DOHH2 (cell line): Measurements from ENCODE around the gene KSR1.

ENCODE experiments used
- H3F3A ChIP-seq: fragments of 200-600 bp; sonication (generic), shearing (Covaris generic); 2 replicates; pipeline ENCODE4 v1.6.0; 2016; ENCODE audit warnings: antibody characterized with exemption, mild to moderate bottlenecking; ENCODE audit not compliant: control insufficient read depth, insufficient read depth
- H3K27ac ChIP-seq: fragments of 200-600 bp; sonication (generic); 2 replicates; pipeline ENCODE4 v1.5.1; 2014; ENCODE audit warnings: low read depth, mild to moderate bottlenecking, low read length, moderate library complexity
- H3K27me3 ChIP-seq: fragments of 200-600 bp; sonication (generic); 2 replicates; pipeline ENCODE4 v1.6.1; 2014; ENCODE audit warnings: mild to moderate bottlenecking, low read length, mixed read lengths; ENCODE audit not compliant: control insufficient read depth
- H3K36me3 ChIP-seq: fragments of 200-600 bp; sonication (generic); 2 replicates; pipeline ENCODE4 v1.6.1; 2014; ENCODE audit warnings: mild to moderate bottlenecking, low read length, moderate library complexity, mixed read lengths; ENCODE audit not compliant: control insufficient read depth
- H3K4me1 ChIP-seq: fragments of 200-600 bp; sonication (generic); 2 replicates; pipeline ENCODE4 v1.6.1; 2014; ENCODE audit warnings: mild to moderate bottlenecking, low read length, mixed read lengths; ENCODE audit not compliant: control insufficient read depth
- H3K4me2 ChIP-seq: fragments of 200-600 bp; sonication (generic); 2 replicates; pipeline ENCODE4 v1.6.0; 2014; ENCODE audit warnings: mild to moderate bottlenecking, low read length, moderate library complexity
- H3K4me3 ChIP-seq: fragments of 200-600 bp; sonication (generic); 2 replicates; pipeline ENCODE4 v1.5.1; 2014; ENCODE audit warnings: mild to moderate bottlenecking, low read length, mixed read lengths
- H3K79me2 ChIP-seq: fragments of 200-600 bp; sonication (generic); 2 replicates; pipeline ENCODE4 v1.6.1; 2014; ENCODE audit warnings: mild to moderate bottlenecking, low read length, mixed read lengths; ENCODE audit not compliant: control insufficient read depth
- H3K9me2 ChIP-seq: fragments of 200-600 bp; sonication (generic); replicated peaks from 2 replicates; pipeline ENCODE4 v1.6.1; 2014; ENCODE audit warnings: mild to moderate bottlenecking, low read length, mixed read lengths; ENCODE audit not compliant: control insufficient read depth
- H3K9me3 ChIP-seq: fragments of 200-600 bp; sonication (generic); 2 replicates; pipeline ENCODE4 v1.6.1; 2014; ENCODE audit warnings: antibody characterized with exemption, low read length, mixed read lengths; ENCODE audit not compliant: control insufficient read depth, insufficient read depth
- H4K20me1 ChIP-seq: fragments of 200-600 bp; sonication (generic); 2 replicates; pipeline ENCODE4 v1.6.0; 2014; ENCODE audit warnings: low read depth, mild to moderate bottlenecking, antibody characterized with exemption, low read length, moderate library complexity; ENCODE audit not compliant: control insufficient read depth, insufficient read depth
- EZH2phosphoT487 ChIP-seq: fragments of 200-600 bp; sonication (generic); IDR thresholded peaks from 2 replicates; pipeline ENCODE4 v1.6.1; 2017; ENCODE audit warnings: borderline replicate concordance, mild to moderate bottlenecking, antibody characterized with exemption, low read length, moderate library complexity, mixed read lengths
- TF ChIP-seq, protein P1 (sequence below): fragments of 200-600 bp; sonication (generic); IDR thresholded peaks from one replicate; pipeline ENCODE4 v1.5.1; 2014; ENCODE audit warnings: antibody characterized with exemption, mild to moderate bottlenecking, low read depth, low read length; ENCODE audit not compliant: poor library complexity, severe bottlenecking

Gene KSR1

DNA sequence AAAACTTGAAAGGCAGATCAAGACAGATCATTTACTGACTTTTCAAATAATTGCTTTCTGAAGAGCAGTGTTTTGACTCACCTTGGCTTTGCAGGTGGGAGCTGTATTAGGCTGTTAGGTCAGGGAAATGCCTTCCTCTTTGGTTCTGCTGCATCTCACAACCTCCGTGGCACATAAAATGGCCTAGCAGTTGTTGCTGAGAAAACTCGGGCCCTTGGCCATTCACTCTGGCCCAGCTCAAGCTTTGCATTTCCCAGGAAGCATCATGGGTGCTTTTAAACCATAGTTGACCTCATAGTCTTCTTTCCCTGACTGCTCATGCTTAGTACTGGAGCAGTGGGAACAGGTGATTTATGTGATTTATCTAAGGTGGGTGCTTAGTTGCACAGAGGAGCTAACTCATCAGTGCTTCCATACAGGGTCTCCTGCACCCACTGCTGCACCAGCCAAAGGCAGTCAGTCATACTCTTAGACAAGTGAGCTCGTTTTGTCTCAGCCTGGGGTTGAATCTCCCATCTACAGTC lies 83.6 kb downstream of the KSR1 start:
- Histone ChIP-seq H3K4me1 (peaks cover 7% of the 10 kb centered on the region), H3K4me2 (no peak overlapping the region), H3K79me2 (no peaks in the 10 kb centered on the region), H3F3A (no peaks in the 10 kb centered on the region), H3K9me3 (no peaks in the 10 kb centered on the region), H3K9me2 (no peaks in the 10 kb centered on the region), H3K4me3 (no peak overlapping the region), H3K27me3 (peaks cover 35% of the 10 kb centered on the region), H4K20me1 (no peaks in the 10 kb centered on the region), H3K27ac (no peak overlapping the region), H3K36me3 (no peaks in the 10 kb centered on the region)
- no peak for TF ChIP-seq EZH2phosphoT487
- TF ChIP-seq, protein P1, sequence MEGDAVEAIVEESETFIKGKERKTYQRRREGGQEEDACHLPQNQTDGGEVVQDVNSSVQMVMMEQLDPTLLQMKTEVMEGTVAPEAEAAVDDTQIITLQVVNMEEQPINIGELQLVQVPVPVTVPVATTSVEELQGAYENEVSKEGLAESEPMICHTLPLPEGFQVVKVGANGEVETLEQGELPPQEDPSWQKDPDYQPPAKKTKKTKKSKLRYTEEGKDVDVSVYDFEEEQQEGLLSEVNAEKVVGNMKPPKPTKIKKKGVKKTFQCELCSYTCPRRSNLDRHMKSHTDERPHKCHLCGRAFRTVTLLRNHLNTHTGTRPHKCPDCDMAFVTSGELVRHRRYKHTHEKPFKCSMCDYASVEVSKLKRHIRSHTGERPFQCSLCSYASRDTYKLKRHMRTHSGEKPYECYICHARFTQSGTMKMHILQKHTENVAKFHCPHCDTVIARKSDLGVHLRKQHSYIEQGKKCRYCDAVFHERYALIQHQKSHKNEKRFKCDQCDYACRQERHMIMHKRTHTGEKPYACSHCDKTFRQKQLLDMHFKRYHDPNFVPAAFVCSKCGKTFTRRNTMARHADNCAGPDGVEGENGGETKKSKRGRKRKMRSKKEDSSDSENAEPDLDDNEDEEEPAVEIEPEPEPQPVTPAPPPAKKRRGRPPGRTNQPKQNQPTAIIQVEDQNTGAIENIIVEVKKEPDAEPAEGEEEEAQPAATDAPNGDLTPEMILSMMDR: no peak

DNA sequence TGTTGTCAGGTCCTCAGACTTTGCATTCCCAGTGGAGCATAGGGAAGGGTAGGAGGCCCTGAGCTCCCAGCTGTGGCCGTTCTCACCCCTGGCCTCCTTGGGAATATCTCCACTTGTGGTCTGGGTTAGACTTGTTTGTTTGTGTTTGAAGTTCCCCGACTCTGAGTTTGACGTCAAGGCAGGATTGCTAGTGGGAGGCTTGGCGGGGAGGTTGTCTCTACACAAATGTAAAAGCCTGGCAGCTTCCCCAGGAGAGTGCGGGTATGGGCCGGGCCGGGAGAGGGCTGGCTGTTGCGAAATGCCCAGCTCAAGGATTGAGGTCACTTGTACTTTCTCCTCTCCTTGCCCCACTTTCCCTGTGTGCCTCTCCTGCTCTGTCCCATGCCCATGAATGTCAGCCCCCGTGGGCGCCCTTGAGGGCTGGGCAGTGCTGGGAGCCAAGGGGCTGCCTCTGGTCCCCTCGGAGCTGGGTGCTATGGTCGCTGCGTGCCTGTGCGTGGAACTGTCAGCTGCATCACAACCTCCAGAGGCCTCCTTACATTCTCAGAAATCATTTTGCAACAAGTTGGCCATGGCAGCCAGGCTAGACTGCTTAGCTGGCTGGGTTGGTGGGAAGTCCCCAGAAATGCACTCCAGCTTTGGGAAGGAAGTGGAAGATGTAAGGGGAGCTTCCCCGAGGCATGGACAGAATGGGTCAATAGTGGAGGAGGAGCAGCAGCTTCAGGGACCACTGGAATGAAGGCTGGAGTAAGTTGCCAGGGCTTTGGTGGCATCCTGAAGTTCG lies 84.3 kb downstream of the KSR1 start:
- peaks cover 12% of the 10 kb centered on the region for H3K4me1 ChIP-seq

DNA sequence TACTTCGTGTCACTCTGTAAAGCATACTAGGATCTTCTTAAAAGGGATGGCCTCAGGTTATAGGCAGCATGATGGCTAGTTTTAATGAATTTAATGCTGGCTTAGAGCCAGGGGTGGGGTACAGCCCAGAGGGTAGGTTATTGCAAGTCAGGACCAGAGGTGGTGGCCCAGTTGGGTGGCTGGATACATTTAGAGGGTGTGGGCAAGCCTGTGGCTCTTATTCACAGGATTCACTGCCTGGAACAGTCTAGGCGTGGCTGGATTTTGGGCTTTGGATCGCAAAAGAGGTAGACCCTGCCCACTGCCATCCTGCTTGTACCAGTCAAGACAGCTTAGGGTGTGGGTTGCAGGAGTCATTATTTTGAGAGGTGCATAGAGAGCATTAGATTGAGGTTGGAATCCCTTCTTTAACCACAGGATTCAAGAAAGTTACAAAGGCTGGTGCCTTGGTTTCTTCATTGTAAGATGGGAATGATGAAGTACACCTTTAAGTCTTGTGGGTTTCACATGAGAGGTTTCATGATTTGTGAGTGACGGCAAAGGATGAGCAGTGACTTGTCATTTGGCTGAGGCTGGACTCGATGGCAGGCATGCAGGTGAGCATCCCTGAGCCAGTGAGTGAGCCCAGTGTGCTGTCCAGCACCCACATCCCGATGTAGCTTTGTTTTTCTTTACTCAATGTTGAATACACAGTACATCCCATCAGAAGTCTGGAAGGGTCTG lies 85.2 kb downstream of the KSR1 start:
- Histone ChIP-seq H3K9me2 (no peaks in the 10 kb centered on the region), H3F3A (no peaks in the 10 kb centered on the region), H3K9me3 (no peaks in the 10 kb centered on the region), H3K27ac (no peak overlapping the region), H3K4me2 (no peak overlapping the region), H3K4me1 (peaks cover 12% of the 10 kb centered on the region), H3K36me3 (no peaks in the 10 kb centered on the region), H3K79me2 (no peaks in the 10 kb centered on the region), H4K20me1 (no peaks in the 10 kb centered on the region), H3K27me3 (peaks cover 51% of the 10 kb centered on the region), H3K4me3 (no peak overlapping the region)
- no peak for TF ChIP-seq EZH2phosphoT487
- TF ChIP-seq, protein P1: no peak

More for the DNA sequence above, 84.3 kb downstream of the KSR1 start:
- TF ChIP-seq EZH2phosphoT487: no peak
- TF ChIP-seq, protein P1: no peak
- Histone ChIP-seq H3K36me3 (no peaks in the 10 kb centered on the region), H3K4me3 (no peak overlapping the region), H3K27me3 (peaks cover 41% of the 10 kb centered on the region), H3K4me2 (no peak overlapping the region), H3K9me2 (no peaks in the 10 kb centered on the region), H3K79me2 (no peaks in the 10 kb centered on the region), H3K27ac (no peak overlapping the region), H3K9me3 (no peaks in the 10 kb centered on the region), H4K20me1 (no peaks in the 10 kb centered on the region), H3F3A (no peaks in the 10 kb centered on the region)
